Measurements from ENCODE around the gene SPIN1. TPM values are rescaled to one million over a fixed set of nuclear protein-coding genes. Genes with fewer than 3 reads are reported as not detected.

SPIN1 gene
- total and polyA plus RNA-seq, 2 of the 8 experiments (the other 6 are each of a cell fraction or from before 2014, with no cell fraction given): 69.9 to 139 TPM

GRCh38 chr9:88426651-88427050 lies 38.4 kb downstream of the SPIN1 start (continued):
- no peak for TF ChIP-seq CHD7 (IDR thresholded peaks at IDR 0.05; ENCODE audit: insufficient replicate concordance, low read length)
- TF ChIP-seq RNF2 (IDR thresholded peaks at IDR 0.05; ENCODE audit: borderline replicate concordance, low read depth, low read length, missing control alignments, poor library complexity, severe bottlenecking): no peak
- no peak for TF ChIP-seq MAFK (IDR thresholded peaks at IDR 0.05; ENCODE audit: low read depth, low read length)
- TF ChIP-seq NRF1 (IDR thresholded peaks at IDR 0.05; ENCODE audit: low read depth, low read length): no peak
- no peak for TF ChIP-seq FOSL1 (IDR thresholded peaks at IDR 0.05; ENCODE audit: insufficient read depth, low read depth, low read length)
